Prostate gland (tissue), 2 donors: ENCODE measurements around the gene RNASEH2B.

Experiments used
- POLR2A ChIP-seq: fragments of 450-650 bp; IDR thresholded peaks from one replicate; pipeline ENCODE4 v1.6.1; 2016; ENCODE audit warnings: antibody characterized with exemption, mild to moderate bottlenecking
- POLR2AphosphoS5 ChIP-seq: sonication (generic); formaldehyde crosslinking; IDR thresholded peaks from one replicate; pipeline ENCODE4 v1.6.1; 2017; ENCODE audit warnings: antibody characterized with exemption
- TF ChIP-seq, protein P1 (sequence below), 4 experiments: fragments of 200-600 bp in 2 of 4; fragments of 450-650 bp in 2 of 4; sonication (generic) in 2 of 4; IDR thresholded peaks; 1 replicate in 3 of 4; 2 replicates in 1 of 4; pipeline ENCODE4 v1.5.1; 2016 to 2019; ENCODE audit warnings: antibody characterized with exemption in 4 of 4, mild to moderate bottlenecking in 2 of 4, moderate library complexity in 2 of 4

DNA sequence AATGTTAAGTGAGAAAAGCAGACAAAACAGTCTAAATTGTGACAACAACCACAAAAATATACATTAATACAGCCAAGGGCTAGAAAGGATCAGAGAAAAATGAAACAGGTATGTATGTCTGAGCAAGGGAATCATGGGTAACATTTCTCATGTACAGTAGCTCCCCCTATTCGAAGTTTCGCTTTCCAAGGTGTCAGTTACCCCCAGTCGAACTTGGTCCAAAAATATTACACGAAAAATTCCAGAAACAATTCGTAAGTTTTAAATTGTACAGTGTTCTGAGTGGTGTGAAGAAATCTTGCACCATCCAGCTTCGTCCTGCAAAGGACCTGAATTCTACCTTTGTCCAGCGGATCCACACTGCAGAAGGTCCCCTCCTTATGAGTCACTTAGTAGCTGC lies 1.8 kb upstream of the RNASEH2B start:
- TF ChIP-seq, protein P1, sequence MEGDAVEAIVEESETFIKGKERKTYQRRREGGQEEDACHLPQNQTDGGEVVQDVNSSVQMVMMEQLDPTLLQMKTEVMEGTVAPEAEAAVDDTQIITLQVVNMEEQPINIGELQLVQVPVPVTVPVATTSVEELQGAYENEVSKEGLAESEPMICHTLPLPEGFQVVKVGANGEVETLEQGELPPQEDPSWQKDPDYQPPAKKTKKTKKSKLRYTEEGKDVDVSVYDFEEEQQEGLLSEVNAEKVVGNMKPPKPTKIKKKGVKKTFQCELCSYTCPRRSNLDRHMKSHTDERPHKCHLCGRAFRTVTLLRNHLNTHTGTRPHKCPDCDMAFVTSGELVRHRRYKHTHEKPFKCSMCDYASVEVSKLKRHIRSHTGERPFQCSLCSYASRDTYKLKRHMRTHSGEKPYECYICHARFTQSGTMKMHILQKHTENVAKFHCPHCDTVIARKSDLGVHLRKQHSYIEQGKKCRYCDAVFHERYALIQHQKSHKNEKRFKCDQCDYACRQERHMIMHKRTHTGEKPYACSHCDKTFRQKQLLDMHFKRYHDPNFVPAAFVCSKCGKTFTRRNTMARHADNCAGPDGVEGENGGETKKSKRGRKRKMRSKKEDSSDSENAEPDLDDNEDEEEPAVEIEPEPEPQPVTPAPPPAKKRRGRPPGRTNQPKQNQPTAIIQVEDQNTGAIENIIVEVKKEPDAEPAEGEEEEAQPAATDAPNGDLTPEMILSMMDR (IDR thresholded peaks at IDR 0.05), result no peak
- TF ChIP-seq POLR2A (no peak), POLR2AphosphoS5 (no peak)
